ENCODE measurements around the gene MSI2. TPM values are rescaled to one million over a fixed set of nuclear protein-coding genes. Genes with fewer than 3 reads are reported as not detected.

The MSI2 gene
- total RNA-seq, 1 donor from 2014 or later, result 75.5 TPM

GRCh38 chr17:57513569-57513968 lies 257.2 kb downstream of the MSI2 start:
- Mint-ChIP-seq H3K36me3 (ENCODE audit: unreplicated experiment) (peaks cover 3% of the 10 kb centered on the region), H3K9me3 (ENCODE audit: unreplicated experiment) (no peaks in the 10 kb centered on the region), H3K27me3 (ENCODE audit: unreplicated experiment) (no peaks in the 10 kb centered on the region), H3K4me1 (ENCODE audit: unreplicated experiment) (peaks cover 52% of the 10 kb centered on the region), H3K27ac (ENCODE audit: unreplicated experiment) (peak overlapping the region; percentile 78), H3K4me3 (ENCODE audit: unreplicated experiment) (no peak overlapping the region)
- no peak for DNase-seq (ENCODE audit: extremely low spot score, unreplicated experiment)
- TF ChIP-seq, protein P1, sequence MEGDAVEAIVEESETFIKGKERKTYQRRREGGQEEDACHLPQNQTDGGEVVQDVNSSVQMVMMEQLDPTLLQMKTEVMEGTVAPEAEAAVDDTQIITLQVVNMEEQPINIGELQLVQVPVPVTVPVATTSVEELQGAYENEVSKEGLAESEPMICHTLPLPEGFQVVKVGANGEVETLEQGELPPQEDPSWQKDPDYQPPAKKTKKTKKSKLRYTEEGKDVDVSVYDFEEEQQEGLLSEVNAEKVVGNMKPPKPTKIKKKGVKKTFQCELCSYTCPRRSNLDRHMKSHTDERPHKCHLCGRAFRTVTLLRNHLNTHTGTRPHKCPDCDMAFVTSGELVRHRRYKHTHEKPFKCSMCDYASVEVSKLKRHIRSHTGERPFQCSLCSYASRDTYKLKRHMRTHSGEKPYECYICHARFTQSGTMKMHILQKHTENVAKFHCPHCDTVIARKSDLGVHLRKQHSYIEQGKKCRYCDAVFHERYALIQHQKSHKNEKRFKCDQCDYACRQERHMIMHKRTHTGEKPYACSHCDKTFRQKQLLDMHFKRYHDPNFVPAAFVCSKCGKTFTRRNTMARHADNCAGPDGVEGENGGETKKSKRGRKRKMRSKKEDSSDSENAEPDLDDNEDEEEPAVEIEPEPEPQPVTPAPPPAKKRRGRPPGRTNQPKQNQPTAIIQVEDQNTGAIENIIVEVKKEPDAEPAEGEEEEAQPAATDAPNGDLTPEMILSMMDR (IDR thresholded peaks at IDR 0.05), result no peak

DNA sequence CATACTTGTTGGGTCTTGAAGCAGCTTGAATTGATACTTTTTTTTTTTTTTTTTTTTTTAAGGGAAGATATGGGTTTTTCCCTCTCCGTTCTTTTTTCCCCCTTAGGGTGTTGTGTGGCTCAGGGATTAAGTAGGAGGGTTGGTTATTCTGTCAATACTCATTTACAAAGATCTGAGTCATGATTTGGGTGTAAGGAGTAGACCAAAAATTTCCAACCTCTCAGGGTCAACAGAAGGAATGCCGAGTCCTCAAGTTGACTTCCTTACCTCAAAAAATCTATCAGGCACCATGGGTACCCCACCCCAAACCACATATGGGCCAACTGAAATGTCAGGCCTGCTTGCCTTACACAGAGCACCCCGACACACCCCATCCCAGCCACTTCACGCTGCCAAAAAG lies 258.3 kb downstream of the MSI2 start:
- Mint-ChIP-seq H3K27me3 (ENCODE audit: unreplicated experiment) (no peaks in the 10 kb centered on the region), H3K27ac (ENCODE audit: unreplicated experiment) (peak overlapping the region; percentile 78), H3K9me3 (ENCODE audit: unreplicated experiment) (no peaks in the 10 kb centered on the region), H3K4me1 (ENCODE audit: unreplicated experiment) (peaks cover 62% of the 10 kb centered on the region), H3K4me3 (ENCODE audit: unreplicated experiment) (no peak overlapping the region), H3K36me3 (ENCODE audit: unreplicated experiment) (peaks cover 3% of the 10 kb centered on the region)
- TF ChIP-seq, protein P1 (IDR thresholded peaks at IDR 0.05), result no peak
- no peak for DNase-seq (ENCODE audit: extremely low spot score, unreplicated experiment)

- no peak overlapping the region for H3K4me3 Mint-ChIP-seq (ENCODE audit: unreplicated experiment)
- TF ChIP-seq, protein P1 (IDR thresholded peaks at IDR 0.05), result no peak
- H3K36me3 Mint-ChIP-seq (ENCODE audit: unreplicated experiment), result peaks cover 3% of the 10 kb centered on the region
- peaks cover 63% of the 10 kb centered on the region for H3K4me1 Mint-ChIP-seq (ENCODE audit: unreplicated experiment)
- no peaks in the 10 kb centered on the region for H3K27me3 Mint-ChIP-seq (ENCODE audit: unreplicated experiment)
- DNase-seq (ENCODE audit: extremely low spot score, unreplicated experiment), result no peak
- H3K27ac Mint-ChIP-seq (ENCODE audit: unreplicated experiment), result no peak overlapping the region
- no peaks in the 10 kb centered on the region for H3K9me3 Mint-ChIP-seq (ENCODE audit: unreplicated experiment)
Measured at GRCh38 chr17:57515662-57516211, 259.4 kb downstream of the MSI2 start.

GRCh38 chr17:57516290-57517230 lies 260.2 kb downstream of the MSI2 start:
- peak overlapping the region; percentile 47 for H3K27ac Mint-ChIP-seq (ENCODE audit: unreplicated experiment)
- DNase-seq (ENCODE audit: extremely low spot score, unreplicated experiment), result no peak
- no peak overlapping the region for H3K4me3 Mint-ChIP-seq (ENCODE audit: unreplicated experiment)
- H3K9me3 Mint-ChIP-seq (ENCODE audit: unreplicated experiment), result no peaks in the 10 kb centered on the region
- peaks cover 63% of the 10 kb centered on the region for H3K4me1 Mint-ChIP-seq (ENCODE audit: unreplicated experiment)
- TF ChIP-seq, protein P1 (IDR thresholded peaks at IDR 0.05), result no peak
- H3K36me3 Mint-ChIP-seq (ENCODE audit: unreplicated experiment), result peaks cover 3% of the 10 kb centered on the region
- no peaks in the 10 kb centered on the region for H3K27me3 Mint-ChIP-seq (ENCODE audit: unreplicated experiment)

GRCh38 chr17:57517273-57517631 lies 260.9 kb downstream of the MSI2 start:
- Mint-ChIP-seq H3K9me3 (ENCODE audit: unreplicated experiment) (no peaks in the 10 kb centered on the region), H3K27me3 (ENCODE audit: unreplicated experiment) (no peaks in the 10 kb centered on the region), H3K4me3 (ENCODE audit: unreplicated experiment) (no peak overlapping the region), H3K36me3 (ENCODE audit: unreplicated experiment) (peaks cover 3% of the 10 kb centered on the region), H3K27ac (ENCODE audit: unreplicated experiment) (peak overlapping the region; percentile 47), H3K4me1 (ENCODE audit: unreplicated experiment) (peaks cover 68% of the 10 kb centered on the region)
- TF ChIP-seq, protein P1 (IDR thresholded peaks at IDR 0.05), result no peak
- DNase-seq (ENCODE audit: extremely low spot score, unreplicated experiment), result no peak

All from osteocyte (in vitro differentiated cells).